Embryonic facial prominence (tissue), 1 donor: Measurements from ENCODE around the gene SDE2.
"Not testable (repeated sequence)": the region's sequence is repeated elsewhere in the genome, so short reads cannot be mapped to it uniquely, and the experiment has no call there.

Source experiments
- DNase-seq: peaks from one replicate; pipeline ENCODE4 v3.0.0-alpha.2; 2016; ENCODE audit errors: extremely low spot score

SDE2 gene

DNA sequence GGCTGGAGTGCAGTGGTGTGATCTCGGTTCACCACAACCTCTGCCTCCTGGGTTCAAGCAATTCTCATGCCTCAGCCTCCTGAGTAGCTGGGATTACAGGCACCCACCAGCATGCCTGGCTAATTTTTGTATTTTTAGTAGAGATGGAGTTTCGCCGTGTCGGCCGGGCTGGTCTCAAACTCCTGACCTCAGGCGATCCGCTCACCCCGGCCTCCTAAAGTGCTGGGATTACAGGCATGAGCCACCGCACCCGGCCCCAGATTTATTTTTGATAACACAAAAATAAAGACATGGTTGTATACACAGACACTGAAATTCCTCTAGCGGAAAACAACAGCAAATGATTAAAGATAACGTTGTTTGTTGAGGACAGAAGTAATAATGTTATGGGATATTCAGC, 24.0 kb downstream of the SDE2 start:
- DNase-seq = not testable (repeated sequence)

- DNase-seq = no peak
Measured at GRCh38 chr1:225974454-225974853, 24.7 kb downstream of the SDE2 start.

DNA sequence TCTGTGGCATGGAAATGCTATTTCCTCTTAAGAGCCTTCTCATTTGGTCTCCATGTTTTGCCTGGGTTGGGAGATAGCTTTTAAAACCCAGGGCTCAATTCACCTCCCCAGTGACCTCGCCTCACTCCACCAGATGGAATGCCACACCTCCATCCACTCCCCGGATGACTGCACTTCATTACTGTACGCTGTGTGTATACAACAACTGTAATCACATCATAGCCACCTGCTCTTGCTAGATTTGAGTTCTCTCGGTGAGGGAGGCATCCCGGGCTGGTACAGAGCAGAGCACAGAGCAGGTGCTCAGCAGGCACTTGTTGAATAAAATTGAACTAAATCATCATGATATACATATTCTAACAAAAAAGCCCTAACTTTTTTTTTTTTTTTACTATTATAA, 26.0 kb downstream of the SDE2 start:
- DNase-seq = no peak

DNA sequence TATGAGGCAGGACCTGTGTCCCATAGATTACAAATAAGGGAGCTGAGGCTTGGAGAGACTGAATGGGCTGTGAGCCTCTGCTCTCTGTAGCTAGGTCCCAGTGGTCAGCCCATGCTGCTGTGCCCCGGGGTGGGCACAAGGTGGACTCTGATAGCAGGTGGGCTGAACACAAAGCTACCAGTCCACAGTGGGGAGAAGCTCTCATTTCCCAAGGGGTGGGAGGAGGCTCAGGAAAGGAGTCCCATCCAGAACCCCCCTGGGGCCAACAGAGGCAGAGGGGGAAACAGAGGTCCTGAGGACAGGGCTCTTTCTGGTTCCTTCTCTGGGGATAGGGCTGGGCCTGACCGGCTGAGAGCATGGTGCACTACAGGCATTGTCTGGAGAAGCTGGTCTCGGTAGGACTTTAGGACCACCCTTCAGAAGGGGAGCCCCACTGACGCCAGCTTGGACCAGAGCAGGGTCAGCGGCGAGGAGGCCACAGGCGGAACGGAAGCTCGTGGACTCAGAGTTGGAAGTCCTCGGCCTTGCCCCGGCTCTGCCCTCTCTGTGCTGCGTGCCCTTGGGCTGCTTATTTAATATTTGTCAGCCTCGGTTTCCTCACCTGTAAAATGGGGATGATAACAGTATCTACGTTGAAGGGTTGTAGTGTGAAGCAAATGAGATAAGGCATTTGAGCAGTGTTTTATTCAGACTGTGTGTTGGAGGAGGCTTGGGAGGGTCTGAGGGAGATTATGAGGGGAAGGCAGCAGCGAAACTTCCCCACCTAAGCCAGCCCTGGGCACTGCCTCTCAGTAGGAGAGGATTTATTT, 26.6 kb downstream of the SDE2 start:
- DNase-seq = no peak

GRCh38 chr1:225970592-225971157, 28.5 kb downstream of the SDE2 start:
- not testable (repeated sequence) for DNase-seq

- DNase-seq = not testable (repeated sequence)
Measured at GRCh38 chr1:225969751-225970150, 29.4 kb downstream of the SDE2 start.

DNA sequence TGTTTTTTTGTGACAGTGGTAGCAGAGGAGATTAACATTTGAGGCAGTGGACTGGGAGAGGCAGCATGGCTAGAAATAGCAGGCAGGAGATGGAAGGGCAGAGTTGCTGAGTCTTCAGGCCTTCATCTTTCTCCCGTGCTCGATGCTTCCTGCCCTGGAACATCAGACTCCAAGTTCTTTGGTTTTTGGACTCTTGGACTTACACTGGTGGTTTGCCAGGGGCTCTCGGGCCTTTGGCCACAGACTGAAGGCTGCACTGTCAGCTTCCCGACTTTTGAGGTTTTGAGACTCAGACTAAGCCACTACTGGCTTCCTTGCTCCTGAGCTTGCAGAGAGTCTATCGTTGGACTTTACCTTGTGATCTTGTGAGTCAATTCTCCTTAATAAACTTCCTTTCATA, 33.9 kb downstream of the SDE2 start:
- DNase-seq = no peak

DNA sequence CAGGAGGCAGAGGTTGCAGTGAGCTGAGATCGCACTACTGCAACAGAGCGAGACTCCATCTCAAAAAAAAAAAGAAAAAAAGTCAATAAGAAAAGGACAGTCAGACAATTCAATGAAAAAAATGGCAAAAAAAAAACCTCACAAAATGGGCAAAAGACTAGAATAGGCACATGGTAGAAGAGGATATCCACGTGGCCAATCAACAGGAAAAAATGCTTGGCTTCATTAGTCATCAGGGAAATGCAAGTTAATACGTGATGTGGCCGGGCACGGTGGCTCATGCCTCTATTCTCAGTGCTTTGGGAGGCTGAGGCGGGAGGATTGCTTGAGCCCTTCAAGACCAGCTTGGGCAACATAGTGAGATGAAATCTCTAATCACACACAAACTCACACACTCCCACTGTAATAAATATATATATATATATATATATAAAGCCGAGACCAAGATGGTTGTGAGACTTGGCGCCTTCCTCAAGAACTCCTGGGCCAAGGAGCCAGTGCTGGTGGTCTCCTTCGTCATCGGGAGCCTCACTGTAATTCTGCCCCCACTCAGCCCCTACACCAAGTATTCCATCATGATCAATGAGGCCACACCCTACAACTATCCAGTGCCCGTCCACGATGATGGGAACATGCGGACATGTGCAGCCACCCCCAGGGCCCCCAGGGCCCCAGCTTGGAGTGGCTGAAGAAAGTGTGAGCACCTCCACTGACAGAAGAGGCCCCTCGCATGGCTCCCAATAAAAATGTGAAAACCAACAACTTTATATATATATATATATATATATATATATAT, 35.2 kb downstream of the SDE2 start:
- no peak for DNase-seq

DNA sequence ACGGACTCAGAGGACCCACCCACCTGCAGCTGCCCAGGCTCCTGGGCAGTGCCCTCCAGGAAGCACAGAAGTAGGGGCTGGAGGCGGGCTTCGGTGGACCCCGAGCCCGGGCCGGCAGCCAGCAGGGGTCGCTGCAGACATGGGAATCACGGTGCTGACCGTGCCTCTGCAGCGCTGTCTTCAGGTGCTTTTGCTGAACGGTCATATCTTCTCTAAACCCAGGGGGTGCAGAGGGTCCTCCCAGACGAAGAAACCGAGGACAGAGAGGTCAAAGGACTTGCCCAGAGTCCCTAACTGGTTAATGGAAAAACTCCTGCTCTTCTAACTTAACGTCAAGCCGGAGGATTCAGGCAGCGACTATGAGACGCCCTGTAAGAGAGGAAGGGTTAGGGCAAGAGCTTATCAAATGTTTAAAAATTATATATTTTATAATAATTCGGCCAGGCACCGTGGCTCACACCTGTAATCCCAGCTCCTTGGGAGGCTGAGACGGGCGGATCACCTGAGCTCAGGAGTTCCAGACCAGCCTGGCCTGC, 36.6 kb downstream of the SDE2 start:
- no peak for DNase-seq

DNA sequence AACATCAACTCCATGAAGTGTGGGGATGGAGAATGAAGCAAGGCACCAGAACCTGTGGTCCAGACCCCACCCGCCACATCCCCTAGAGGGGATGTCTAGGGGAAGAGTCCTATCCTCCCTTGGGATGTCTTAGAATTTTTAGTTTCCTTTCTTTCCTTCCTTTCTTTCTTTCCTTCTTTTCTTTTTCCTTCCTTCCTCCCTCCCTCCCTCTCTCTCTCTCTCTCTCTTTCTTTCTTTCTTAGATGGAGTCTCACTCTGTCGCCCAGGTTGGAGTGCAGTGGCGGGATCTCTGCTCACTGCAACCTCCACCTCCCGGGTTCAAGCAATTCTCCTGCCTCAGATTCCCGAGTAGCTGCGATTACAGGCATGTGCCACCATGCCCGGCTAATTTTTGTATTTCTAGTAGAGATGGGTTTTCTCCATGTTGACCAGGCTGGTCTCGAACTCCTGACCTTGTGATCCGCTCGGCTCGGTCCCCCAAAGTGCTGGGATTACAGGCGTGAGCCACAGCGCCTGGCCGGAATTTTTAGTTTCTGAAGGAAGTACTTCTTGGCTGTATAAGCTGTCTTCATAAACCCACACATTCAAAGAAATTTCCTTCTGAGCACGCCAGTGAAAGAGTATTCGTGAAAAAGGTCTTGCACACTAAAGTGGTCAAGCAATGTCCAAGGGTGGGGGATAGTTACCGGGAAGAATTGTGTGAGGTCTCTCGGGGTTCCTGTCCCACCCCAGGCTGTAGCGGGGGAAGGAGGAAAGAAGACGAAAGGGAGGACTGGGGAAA, 37.3 kb downstream of the SDE2 start:
- no peak for DNase-seq

- DNase-seq = no peak
Measured at GRCh38 chr1:225958041-225958440, 41.1 kb downstream of the SDE2 start.

GRCh38 chr1:225954753-225955152, 44.4 kb downstream of the SDE2 start:
- no peak for DNase-seq

GRCh38 chr1:225953315-225953714, 45.8 kb downstream of the SDE2 start:
- DNase-seq = no peak

- no peak for DNase-seq
Measured at GRCh38 chr1:225950905-225951497, 48.1 kb downstream of the SDE2 start.

DNA sequence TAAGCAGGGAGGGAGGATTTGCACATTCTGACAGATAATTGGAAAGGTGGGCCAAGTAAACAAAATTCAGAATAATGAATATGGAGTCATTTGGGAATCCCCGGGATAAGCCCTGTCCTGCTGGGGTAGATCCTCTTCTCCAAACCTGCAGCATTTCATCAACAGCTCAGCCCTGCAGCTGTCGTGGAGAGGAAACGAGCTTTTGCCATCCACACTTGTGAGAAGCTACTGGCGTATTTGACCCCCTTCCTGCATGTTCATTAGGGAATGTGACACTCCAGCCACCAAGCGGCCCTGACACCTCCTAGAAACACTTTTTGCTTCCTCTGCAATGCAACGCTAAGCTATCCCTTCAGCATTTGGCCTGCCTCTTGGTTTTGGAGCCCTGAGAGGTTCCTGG, 50.1 kb downstream of the SDE2 start:
- no peak for DNase-seq

DNA sequence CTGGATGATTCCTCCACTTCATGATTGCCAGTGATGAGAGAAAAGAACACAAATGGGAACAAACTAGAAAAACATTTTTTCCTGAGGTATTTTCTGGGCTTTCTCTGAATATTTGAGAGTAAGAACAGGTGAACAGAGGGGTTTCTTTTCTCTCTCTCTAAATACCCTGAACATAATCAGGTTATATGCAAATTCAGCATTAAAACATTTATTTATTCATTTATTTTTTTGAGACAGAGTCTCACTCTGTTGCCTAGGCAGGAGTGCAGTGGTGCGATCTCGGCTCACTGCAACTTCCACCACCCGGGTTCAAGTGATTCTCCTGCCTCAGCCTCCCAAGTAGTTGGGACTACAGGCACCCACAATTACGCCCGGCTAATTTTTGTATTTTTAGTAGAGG, 52.3 kb downstream of the SDE2 start:
- no peak for DNase-seq

GRCh38 chr1:225946082-225946620, 53.0 kb downstream of the SDE2 start:
- DNase-seq = no peak

DNA sequence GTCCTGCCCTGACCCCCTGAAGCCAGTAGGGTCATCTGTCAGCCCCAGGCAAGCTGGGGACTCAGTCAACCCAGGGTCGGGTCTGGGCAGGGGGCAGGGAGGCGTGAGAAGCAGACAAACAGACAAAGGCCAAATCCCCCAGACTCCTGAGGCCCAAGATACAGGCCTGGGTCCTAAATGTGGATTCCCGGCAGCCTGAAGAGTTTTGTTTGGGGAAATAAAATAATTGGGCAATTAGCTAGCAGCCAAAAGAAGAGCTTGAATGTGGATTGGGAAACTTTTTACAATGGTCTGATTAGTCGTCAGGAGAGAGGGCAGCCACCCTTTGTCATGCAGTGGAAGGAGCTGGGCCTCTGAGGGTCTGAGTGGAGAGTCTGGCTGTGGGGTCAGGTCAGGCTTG, 53.6 kb downstream of the SDE2 start:
- DNase-seq = no peak

GRCh38 chr1:225944951-225945350, 54.2 kb downstream of the SDE2 start:
- no peak for DNase-seq

DNA sequence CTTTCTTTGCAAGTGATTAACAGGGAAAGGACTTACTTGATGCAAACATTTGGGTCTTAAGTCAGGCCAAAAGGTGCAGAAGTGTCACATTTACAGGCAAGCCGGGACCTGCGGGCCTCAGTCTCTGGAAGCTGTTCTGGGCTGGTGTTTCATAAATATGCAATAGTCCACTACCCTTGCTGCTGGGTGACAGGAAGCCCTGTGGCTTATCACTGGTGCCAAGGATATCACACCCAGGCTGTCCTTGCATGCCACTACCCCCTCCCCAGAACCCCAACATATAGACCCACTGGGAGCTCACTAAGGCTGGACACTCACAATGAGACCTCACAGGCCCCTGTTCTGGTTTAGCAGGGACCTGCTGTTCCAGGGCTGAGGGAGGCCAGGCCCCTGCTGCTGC, 54.8 kb downstream of the SDE2 start:
- DNase-seq = no peak

DNA sequence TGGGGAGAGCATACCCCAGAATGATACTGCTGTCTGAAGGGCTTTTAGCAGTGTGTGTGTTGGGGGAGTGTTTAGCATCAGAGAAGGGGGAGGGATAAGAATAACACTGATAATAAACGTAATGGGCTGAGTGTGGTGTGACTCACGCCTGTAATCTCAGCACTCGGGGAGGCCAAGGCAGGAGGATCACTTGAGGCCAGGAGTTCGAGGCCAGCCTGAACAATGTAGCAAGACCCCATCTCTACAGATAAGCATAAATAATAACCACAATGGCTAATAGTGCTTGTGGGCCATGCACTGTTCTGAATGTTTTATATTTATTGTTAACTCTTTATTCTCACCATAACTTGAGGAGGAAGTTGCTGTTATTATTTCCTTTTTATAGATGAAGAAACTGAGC, 55.6 kb downstream of the SDE2 start:
- DNase-seq = no peak
